Esophagus muscularis mucosa (tissue), 4 donors: ENCODE measurements around the gene TMEM254. TPM values are rescaled to one million over a fixed set of nuclear protein-coding genes. Genes with fewer than 3 reads are reported as not detected.
"Not testable (repeated sequence)": the region's sequence is repeated elsewhere in the genome, so short reads cannot be mapped to it uniquely, and the experiment has no call there.

Source experiments
- DNase-seq: peaks from one replicate; pipeline ENCODE4 v3.0.0-alpha.2; 2017; ENCODE audit errors: extremely low spot score
- H3K27ac ChIP-seq, 4 donors: fragments of 200-600 bp; sonication (generic); replicated peaks in 1 of 4; 1 replicate in 3 of 4; 2 replicates in 1 of 4; pipeline ENCODE4 v1.5.1; 2016 to 2019; ENCODE audit warnings: mild to moderate bottlenecking in 1 of 4
- H3K27me3 ChIP-seq, 4 donors: fragments of 200-600 bp; sonication (generic); one replicate each; pipeline versions ENCODE4 v1.5.1 to v1.6.0; 2016 to 2019
- H3K36me3 ChIP-seq, 4 donors: fragments of 200-600 bp; sonication (generic); one replicate each; pipeline ENCODE4 v1.5.1; 2016 to 2019
- H3K4me1 ChIP-seq, 4 donors: fragments of 200-600 bp; sonication (generic); one replicate each; pipeline ENCODE4 v1.5.1; 2016 to 2019
- H3K4me3 ChIP-seq, 4 donors: fragments of 200-600 bp; sonication (generic); 1 replicate in 2 of 4; 2 replicates in 2 of 4; pipeline ENCODE4 v1.5.1; 2016 to 2019; ENCODE audit warnings: mild to moderate bottlenecking in 4 of 4, moderate library complexity in 1 of 4
- H3K9me3 ChIP-seq, 4 donors: fragments of 200-600 bp; sonication (generic); 1 replicate in 3 of 4; 2 replicates in 1 of 4; pipeline ENCODE4 v1.5.1; 2016 to 2019
- EP300 ChIP-seq: sonication (generic); formaldehyde crosslinking; IDR thresholded peaks from one replicate; pipeline ENCODE4 v1.6.1; 2017; ENCODE audit warnings: antibody characterized with exemption
- POLR2A ChIP-seq: fragments of 450-650 bp; IDR thresholded peaks from one replicate; pipeline ENCODE4 v1.6.1; 2017; ENCODE audit warnings: antibody characterized with exemption, moderate library complexity, mild to moderate bottlenecking, low read depth
- POLR2AphosphoS5 ChIP-seq, 2 donors: sonication (generic); formaldehyde crosslinking; IDR thresholded peaks; one replicate each; pipeline ENCODE4 v1.6.1; 2017; ENCODE audit warnings: antibody characterized with exemption in 2 of 2
- WGBS: methylation state at CpG from one replicate; pipeline ENCODE4 v1.1.5; 2018; 5-methylcytosine and 5-hydroxymethylcytosine counted together
- intact Hi-C: fragments of 100-400 bp; cut with DNase I; formaldehyde crosslinking; loops from one replicate; pipeline ENCODE4 v1.15.1; 2023
- total RNA-seq, 4 donors: library from RNA; depleted of rRNA; stranded (reverse); fragments of >200 nt; gene quantifications; one replicate each; pipeline versions ENCODE4 v1.1.0 to v1.2.1, GENCODE V29; 2016
- TF ChIP-seq, protein P1 (sequence below), 3 experiments: fragments of 200-600 bp in 2 of 3; fragments of 450-650 bp in 1 of 3; sonication (generic) in 2 of 3; IDR thresholded peaks; one replicate each; pipeline ENCODE4 v1.5.1; 2017 to 2019; ENCODE audit warnings: antibody characterized with exemption in 3 of 3, mild to moderate bottlenecking in 2 of 3, moderate library complexity in 1 of 3

TMEM254 gene, protein sequence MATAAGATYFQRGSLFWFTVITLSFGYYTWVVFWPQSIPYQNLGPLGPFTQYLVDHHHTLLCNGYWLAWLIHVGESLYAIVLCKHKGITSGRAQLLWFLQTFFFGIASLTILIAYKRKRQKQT
- total RNA-seq = 10 to 100 TPM in 2 of 4 donors, 1 to 10 TPM in 2; 7.1 to 14.9 (median 9.4) TPM

DNA sequence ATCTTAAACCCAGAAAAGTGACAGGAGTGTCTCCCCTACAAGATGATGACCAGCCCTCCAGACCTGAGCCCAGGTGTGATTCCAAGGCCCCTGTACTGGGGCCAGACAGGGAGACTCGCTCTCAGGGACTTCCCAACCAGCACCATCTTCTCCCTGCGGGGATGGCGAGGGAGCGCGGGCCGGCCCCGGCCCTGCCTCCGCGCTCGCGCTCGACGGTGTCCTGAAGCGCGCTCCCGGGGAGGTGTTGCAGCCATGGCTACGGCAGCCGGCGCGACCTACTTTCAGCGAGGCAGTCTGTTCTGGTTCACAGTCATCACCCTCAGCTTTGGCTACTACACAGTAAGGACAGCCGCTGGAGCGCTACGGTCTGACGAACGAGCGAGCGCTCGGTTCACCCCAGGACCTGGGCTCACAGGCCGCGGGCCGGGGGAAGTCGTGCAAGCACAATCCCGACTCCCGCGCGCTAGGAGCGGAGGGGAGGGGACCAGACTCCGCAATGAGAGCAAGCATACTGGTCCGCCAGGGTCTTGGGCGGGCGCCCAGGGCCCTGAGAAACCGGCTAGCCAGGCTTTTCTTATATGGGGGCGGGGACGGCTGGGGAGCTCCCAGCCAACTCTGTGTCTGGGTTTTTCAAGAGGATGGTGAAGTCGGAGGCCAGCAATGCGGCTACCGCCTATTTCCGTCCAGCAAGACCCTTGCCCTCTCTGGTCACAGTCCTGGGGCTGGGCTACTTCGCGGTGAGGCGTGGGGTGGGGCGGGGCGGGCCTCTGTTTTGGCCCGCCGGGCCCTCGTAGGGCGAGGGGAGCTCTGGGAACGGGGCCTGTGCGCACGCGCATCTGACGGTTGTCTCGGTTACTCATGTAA lies at the start of gene TMEM254:
TSS of gene TMEM254 (plus strand) at position 218 of the 864 bp plus-strand sequence. CDS start at position 253, 35 bp downstream.
- Histone ChIP-seq H3K4me3 (peak within 1 kb of the TSS; percentile 86 to 90 (median 88)), H3K36me3 (peaks cover 2 to 21% (median 8%) of the 10 kb centered on the region in 4 donors), H3K4me1 (peaks cover 14 to 25% (median 20%) of the 10 kb centered on the region in 4 donors), H3K27ac (peak within 1 kb of the TSS; percentile 96 to 98 (median 97)), H3K27me3 (no peaks in the 10 kb centered on the region), H3K9me3 (no peaks in the 10 kb centered on the region)
- DNase-seq = peak; percentile 96
- TF ChIP-seq EP300 (no peak), POLR2AphosphoS5 (IDR thresholded peaks at IDR 0.05) (peak; percentile 69 to 71)
- intact Hi-C loops = no loop called here
- 1% methylated on average over 15 of the region's 64 CpGs for WGBS

DNA sequence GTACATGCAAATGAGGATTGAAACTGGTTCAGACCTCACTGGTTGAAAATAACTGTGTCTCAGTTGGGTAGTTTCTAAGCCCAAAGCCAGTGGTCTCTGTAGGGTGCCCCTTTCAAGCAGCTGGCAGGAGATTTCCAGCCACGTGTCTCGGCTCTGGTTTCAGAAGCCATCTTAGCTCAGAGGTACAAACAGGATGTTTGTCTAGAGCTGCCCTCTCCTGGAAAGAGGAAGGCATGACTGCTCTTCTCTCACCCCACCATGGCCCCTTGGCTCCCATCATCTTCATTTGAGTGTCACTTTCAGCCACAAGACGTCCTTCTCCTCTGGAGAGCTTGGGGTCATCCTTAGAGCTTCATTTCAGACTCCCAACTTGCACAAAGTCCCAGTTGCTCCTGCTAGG lies 49.3 kb upstream of the TMEM254 start:
- H3K9me3 ChIP-seq, H3K27ac ChIP-seq, H3K4me1 ChIP-seq, H3K36me3 ChIP-seq, H3K27me3 ChIP-seq, H3K4me3 ChIP-seq, DNase-seq, intact Hi-C loops: not testable (repeated sequence)
- 33% methylated on average over 1 of the region's 3 CpGs for WGBS

DNA sequence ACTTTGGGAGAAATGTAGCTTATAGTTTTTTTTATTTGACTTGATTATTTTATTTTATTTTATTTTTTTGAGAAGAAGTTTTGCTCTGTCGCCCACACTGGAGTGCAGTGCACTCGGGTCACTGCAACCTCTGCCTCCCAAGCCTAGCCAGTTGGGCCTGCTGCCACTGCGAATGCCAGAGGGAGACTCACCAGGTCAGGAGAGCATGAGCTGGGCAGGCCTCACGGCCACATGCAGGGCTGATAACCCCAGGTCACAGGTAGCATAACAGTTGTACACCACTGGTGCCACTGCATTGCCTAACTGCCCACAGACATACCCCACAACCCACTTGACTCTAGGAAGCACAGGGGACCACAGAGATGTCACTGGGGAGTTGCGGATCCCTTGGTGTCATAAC lies 48.6 kb upstream of the TMEM254 start:
- intact Hi-C loops, H3K36me3 ChIP-seq, DNase-seq, H3K4me3 ChIP-seq, H3K27ac ChIP-seq, H3K4me1 ChIP-seq, H3K9me3 ChIP-seq, H3K27me3 ChIP-seq: not testable (repeated sequence)
- 68% methylated on average over 5 of the region's 5 CpGs for WGBS

DNA sequence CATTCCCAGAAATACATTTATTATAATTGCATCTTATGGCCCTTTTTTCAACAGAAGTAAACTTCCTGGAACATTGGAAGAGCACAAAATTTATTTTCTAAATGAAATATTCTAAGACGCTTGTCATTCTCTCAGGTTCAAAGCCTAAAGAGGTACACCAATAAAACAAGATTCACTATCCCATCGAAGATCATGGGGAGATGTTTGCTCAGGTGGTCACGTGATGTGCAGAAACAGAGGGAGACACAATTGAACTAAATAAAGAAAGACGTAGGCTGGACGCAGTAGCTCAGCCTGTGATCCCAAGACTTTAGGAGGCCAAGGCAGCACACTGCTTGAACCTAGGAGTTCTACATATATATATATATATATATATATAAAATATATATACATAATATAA lies 46.0 kb upstream of the TMEM254 start:
- DNase-seq = no peak
- Histone ChIP-seq H3K9me3 (no peaks in the 10 kb centered on the region), H3K36me3 (no peaks in the 10 kb centered on the region), H3K4me1 (no peaks in the 10 kb centered on the region), H3K4me3 (no peak overlapping the region), H3K27me3 (no peaks in the 10 kb centered on the region), H3K27ac (no peak overlapping the region)
- intact Hi-C loops = no loop called here
- WGBS = 96% methylated on average over 5 of the region's 5 CpGs
- TF ChIP-seq POLR2A = no peak
- no peak for TF ChIP-seq POLR2AphosphoS5 (IDR thresholded peaks at IDR 0.05)
- TF ChIP-seq, protein P1, sequence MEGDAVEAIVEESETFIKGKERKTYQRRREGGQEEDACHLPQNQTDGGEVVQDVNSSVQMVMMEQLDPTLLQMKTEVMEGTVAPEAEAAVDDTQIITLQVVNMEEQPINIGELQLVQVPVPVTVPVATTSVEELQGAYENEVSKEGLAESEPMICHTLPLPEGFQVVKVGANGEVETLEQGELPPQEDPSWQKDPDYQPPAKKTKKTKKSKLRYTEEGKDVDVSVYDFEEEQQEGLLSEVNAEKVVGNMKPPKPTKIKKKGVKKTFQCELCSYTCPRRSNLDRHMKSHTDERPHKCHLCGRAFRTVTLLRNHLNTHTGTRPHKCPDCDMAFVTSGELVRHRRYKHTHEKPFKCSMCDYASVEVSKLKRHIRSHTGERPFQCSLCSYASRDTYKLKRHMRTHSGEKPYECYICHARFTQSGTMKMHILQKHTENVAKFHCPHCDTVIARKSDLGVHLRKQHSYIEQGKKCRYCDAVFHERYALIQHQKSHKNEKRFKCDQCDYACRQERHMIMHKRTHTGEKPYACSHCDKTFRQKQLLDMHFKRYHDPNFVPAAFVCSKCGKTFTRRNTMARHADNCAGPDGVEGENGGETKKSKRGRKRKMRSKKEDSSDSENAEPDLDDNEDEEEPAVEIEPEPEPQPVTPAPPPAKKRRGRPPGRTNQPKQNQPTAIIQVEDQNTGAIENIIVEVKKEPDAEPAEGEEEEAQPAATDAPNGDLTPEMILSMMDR (IDR thresholded peaks at IDR 0.05) = no peak
- no peak for TF ChIP-seq EP300

DNA sequence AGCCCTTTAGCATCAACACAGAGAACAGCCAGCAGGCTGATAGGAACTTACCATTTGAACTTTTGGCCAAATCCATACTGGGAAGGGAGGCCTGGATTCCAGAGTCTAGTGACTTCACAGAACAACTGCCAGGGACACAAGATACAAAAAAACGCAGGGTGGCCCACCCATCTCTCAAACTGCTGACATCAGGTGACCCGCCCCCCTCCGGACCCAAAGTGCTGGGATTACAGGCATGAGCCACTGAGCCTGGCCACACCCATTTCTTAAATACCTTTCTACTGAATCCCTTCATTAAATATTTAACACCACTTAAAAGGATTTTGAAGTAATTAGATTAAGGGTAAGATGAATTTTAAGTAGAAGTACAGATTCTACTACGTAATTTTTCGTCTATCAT lies 43.7 kb upstream of the TMEM254 start:
- 86% methylated on average over 5 of the region's 5 CpGs for WGBS
- H3K4me3 ChIP-seq, H3K9me3 ChIP-seq, H3K27me3 ChIP-seq, DNase-seq, intact Hi-C loops, H3K4me1 ChIP-seq, H3K36me3 ChIP-seq, H3K27ac ChIP-seq: not testable (repeated sequence)

DNA sequence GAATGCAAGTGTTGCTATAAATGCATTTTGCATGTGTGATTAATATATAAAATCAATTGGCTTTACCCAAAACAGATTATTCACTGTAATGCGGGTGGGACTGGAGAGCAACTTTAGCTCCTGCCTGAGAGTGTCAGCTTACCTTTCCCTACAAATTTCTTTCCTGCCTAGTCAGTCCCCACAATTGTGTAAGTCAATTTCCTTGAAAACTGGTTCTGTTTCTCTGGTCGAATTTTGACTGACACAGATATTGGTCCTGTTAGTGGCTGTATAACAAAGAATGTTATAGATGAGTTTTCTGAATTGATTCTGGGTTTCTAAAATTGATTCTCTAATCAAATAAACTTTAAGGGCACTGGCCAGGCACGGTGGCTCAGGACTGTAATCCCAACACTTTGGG lies 43.0 kb upstream of the TMEM254 start:
- DNase-seq, H3K4me3 ChIP-seq, H3K27ac ChIP-seq, H3K36me3 ChIP-seq, H3K4me1 ChIP-seq, H3K9me3 ChIP-seq, intact Hi-C loops, H3K27me3 ChIP-seq: not testable (repeated sequence)
- whole genome bisulfite sequencing = 78% methylated on average over 3 of the region's 3 CpGs

DNA sequence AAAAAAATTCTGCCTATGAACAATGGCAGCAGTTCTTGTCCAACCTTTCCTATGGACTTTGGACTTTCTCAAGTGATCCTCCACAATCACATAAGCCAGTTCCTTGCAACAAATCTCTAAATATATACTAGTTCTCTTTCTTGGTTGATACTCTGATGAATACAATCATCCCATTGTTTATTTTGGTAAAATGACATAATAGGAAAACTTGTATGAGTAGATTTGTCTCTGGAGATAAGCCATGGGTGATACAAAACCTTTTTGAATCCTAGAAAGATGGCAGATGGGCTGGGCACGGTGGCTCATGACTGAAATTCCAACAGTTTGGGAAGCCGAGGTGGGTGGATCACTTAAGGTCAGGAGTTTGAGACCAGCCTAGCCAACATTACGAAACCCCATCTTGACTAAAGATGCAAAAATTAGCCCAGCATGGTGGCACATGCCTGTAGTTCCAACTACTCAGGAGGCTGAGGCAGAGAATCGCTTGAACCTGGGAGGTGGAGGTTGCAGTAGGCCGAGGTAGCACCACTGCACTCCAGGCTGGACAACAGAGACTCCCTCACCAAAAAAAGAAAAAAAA lies 41.5 kb upstream of the TMEM254 start:
- H3K9me3 ChIP-seq, H3K27me3 ChIP-seq, H3K36me3 ChIP-seq, intact Hi-C loops, H3K4me1 ChIP-seq, H3K27ac ChIP-seq, H3K4me3 ChIP-seq, DNase-seq: not testable (repeated sequence)
- WGBS = 65% methylated on average over 5 of the region's 5 CpGs

DNA sequence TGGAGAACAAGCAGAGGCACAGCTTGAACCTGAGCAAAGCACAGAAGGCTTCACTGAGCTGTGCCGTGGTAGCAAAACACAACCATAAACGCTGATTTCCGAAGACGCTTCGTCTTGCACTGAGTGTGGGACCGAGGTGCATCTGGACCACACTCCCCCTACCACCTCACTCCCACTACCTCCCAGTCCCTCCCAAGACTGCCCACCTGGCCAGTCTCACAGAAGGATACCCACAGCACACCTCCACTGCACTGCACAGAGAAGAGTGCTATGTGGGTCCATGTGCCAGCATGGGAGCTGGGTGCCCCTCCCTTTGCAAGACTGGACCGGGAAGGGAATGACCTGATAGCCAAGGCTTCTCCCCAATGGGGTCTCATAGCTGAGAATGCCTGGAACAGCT lies 40.2 kb upstream of the TMEM254 start:
- H3K36me3 ChIP-seq, H3K27ac ChIP-seq, H3K9me3 ChIP-seq, DNase-seq, H3K4me1 ChIP-seq, H3K27me3 ChIP-seq, intact Hi-C loops, H3K4me3 ChIP-seq: not testable (repeated sequence)
- 67% methylated on average over 1 of the region's 7 CpGs for WGBS
